HT-29 (cell line): ENCODE measurements around the gene RNF5. TPM values are rescaled to one million over a fixed set of nuclear protein-coding genes. Genes with fewer than 3 reads are reported as not detected.
"Not testable (repeated sequence)": the region's sequence is repeated elsewhere in the genome, so short reads cannot be mapped to it uniquely, and the experiment has no call there.

Source experiments
- DNase-seq: peaks from one replicate; pipeline ENCODE4 v3.0.0-alpha.2; 2015; ENCODE audit warnings: low spot score
- total RNA-seq: library from RNA; depleted of rRNA; stranded (reverse); fragments of >200 nt; shearing (Covaris generic); gene quantifications from 2 replicates; pipeline ENCODE4 v1.2.3, GENCODE V29; 2014; rRNA removed

The RNF5 gene
- total RNA-seq = 45.4 and 50.5 TPM in 2 replicates

GRCh38 chr6:32177788-32178546 lies at the start of gene RNF5:
Gene RNF5 (plus strand): TSS chr6:32178405. CDS start chr6:32178512, 107 bp downstream.
- peak; percentile 99 for DNase-seq

- no peak for DNase-seq
Observed at GRCh38 chr6:32128751-32129296, 49.4 kb upstream of the RNF5 start.

GRCh38 chr6:32129297-32130088 lies 48.7 kb upstream of the RNF5 start:
- DNase-seq = no peak

GRCh38 chr6:32131439-32131948 lies 46.7 kb upstream of the RNF5 start:
- no peak for DNase-seq

- DNase-seq = no peak
Observed at GRCh38 chr6:32132110-32132509, 46.1 kb upstream of the RNF5 start.

GRCh38 chr6:32133786-32134185 lies 44.4 kb upstream of the RNF5 start:
- DNase-seq = no peak

- no peak for DNase-seq
Observed at GRCh38 chr6:32137454-32137853, 40.8 kb upstream of the RNF5 start.

GRCh38 chr6:32139590-32139989 lies 38.6 kb upstream of the RNF5 start:
- DNase-seq = no peak

- no peak for DNase-seq
Observed at GRCh38 chr6:32140420-32141046, 37.7 kb upstream of the RNF5 start.

- not testable (repeated sequence) for DNase-seq
Observed at GRCh38 chr6:32144238-32144637, 34.0 kb upstream of the RNF5 start.

- DNase-seq = no peak
Observed at GRCh38 chr6:32146287-32146686, 31.9 kb upstream of the RNF5 start.

- DNase-seq = no peak
Observed at GRCh38 chr6:32146687-32147086, 31.5 kb upstream of the RNF5 start.

GRCh38 chr6:32147401-32148132 lies 30.6 kb upstream of the RNF5 start:
- no peak for DNase-seq

GRCh38 chr6:32148289-32149091 lies 29.7 kb upstream of the RNF5 start:
- DNase-seq = no peak

GRCh38 chr6:32149092-32149755 lies 29.0 kb upstream of the RNF5 start:
- no peak for DNase-seq

- DNase-seq = no peak
Observed at GRCh38 chr6:32149932-32150870, 28.0 kb upstream of the RNF5 start.

GRCh38 chr6:32151181-32151862 lies 26.9 kb upstream of the RNF5 start:
- no peak for DNase-seq
